HG03469 (cell line): ENCODE measurements around the gene SEMA3F.

Experiments
- ATAC-seq: cut with Tn5 transposase; IDR thresholded peaks from one replicate; pipeline ENCODE4 v1.9.1; 2021; ENCODE audit warnings: mild to moderate bottlenecking, moderate library complexity, moderate number of reproducible peaks; ENCODE audit not compliant: unreplicated experiment

Gene SEMA3F

DNA sequence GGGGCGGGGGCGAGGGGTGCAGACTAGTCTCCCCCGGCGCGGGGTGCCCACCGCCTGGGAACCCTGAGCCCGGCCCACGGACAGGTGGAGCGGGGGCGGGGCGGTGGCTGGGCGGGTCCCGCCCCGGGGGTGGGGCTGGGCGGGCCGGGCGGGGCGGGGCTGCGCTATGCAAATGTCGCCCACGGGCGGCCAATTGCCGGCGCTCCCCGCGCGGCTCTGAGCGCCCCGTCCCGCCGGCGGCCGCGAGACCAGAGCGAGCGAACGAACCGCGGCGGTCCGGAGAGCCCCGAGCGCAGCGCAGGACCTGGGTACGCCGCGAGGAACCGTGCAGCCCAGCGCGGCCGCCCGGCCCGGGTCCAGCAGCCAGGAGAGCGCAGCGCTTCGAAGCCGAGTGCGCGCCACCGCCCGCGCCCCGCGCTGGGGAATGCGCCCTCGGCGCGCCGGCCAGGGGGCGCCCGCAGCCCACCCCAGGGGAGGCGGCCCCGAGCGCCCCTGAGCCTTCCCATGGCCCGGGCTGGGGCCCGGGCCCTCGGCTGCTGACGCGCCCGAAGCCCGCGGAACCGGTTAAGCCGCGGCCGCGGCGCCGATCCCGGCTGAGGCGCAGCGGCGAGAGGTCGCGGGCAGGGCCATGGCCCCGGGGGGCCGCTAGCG lies at the start of gene SEMA3F:
Gene SEMA3F (plus strand): TSS at position 485 of the 651 bp plus-strand sequence. CDS start 4,299 bp downstream, outside the sequence.
- ATAC-seq, result no peak

DNA sequence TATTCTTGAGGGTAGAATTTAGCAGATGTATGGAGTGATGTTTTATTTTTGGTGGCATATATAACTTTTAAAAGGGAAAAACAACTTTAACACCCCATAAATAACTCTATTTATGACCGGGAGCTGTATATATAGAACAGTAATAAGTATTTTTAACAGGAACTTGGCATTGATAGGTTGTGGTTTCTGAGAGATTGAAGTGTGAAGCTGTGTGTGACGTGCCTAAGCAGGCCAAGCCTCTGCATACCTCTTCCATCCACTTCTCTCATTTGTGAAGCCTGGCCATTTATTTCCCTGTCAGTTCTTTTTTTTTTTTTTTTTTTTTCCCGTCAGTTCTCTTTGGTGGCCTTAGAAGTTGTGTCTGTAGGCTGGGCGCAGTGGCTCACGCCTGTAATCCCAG lies 43.4 kb upstream of the SEMA3F start:
- no peak for ATAC-seq

DNA sequence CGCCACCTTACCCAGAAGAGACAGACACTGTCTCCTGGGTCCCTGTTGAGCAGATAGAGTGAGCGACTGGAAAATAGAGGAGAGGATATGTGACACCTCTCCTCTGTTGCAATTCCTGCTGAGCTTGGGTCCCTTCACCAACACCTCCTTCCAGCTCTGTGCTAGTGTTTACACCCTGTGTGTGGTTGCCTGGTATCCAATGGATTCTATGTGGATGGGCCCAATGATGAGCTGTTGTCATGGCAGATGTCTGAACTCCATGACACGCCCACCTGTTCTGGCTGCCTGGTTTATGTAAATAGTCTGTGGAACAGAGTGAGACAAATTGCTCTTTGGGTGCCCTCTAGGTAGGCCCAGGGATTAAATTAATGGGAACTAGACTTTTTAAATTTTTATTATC lies 42.7 kb upstream of the SEMA3F start:
- ATAC-seq, result no peak

DNA sequence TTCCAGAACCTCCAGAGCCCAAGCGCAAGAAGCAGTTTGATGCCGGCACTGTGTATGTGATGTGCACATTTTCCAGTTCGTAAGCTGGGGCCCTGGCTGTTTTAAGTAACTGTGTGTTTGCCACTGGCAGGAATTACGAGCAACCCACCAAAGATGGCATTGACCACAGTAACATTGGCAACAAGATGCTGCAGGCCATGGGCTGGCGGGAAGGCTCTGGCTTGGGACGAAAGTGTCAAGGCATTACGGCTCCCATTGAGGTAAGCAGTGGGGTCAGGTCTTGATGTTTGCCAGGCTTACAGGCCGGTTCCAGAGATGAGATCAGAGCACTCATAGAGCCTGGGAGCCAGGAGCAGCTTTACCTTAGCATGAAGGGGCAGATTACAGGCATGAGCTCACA lies 38.0 kb upstream of the SEMA3F start:
- no peak for ATAC-seq

DNA sequence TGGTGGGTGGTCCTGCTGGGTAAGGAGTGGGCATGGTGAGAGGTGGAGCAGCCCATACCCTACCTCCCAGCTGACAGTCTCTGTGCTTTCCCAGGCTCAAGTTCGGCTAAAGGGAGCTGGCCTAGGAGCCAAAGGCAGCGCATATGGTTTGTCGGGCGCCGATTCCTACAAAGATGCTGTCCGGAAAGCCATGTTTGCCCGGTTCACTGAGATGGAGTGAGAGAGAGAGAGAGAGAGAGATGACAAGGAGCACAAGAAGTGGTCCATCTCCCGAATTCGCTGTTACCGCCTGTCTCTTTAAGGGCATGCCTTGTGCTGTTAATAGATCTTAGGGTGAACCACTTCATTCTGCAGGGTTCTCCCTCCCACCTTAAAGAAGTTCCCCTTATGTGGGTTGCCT lies 36.9 kb upstream of the SEMA3F start:
- ATAC-seq, result no peak

DNA sequence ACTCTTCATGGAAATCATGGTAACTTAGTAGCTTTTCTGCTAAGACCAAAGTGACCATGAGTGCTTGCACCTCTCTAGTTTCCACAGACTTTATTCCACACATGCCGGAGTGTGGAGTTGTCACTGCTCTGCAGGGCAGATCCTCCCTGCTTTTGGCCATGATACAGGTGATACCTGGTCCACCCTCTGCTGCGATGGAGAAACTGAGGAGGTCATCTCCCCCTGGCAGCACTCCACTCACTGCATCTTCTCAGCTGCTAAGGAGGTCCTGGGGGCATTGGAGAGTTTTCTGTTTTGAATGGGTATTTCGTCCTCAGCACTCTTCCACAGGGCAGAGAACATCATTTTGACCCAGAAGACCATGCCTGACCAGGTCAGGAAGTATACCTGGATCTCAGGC lies 35.3 kb upstream of the SEMA3F start:
- no peak for ATAC-seq

DNA sequence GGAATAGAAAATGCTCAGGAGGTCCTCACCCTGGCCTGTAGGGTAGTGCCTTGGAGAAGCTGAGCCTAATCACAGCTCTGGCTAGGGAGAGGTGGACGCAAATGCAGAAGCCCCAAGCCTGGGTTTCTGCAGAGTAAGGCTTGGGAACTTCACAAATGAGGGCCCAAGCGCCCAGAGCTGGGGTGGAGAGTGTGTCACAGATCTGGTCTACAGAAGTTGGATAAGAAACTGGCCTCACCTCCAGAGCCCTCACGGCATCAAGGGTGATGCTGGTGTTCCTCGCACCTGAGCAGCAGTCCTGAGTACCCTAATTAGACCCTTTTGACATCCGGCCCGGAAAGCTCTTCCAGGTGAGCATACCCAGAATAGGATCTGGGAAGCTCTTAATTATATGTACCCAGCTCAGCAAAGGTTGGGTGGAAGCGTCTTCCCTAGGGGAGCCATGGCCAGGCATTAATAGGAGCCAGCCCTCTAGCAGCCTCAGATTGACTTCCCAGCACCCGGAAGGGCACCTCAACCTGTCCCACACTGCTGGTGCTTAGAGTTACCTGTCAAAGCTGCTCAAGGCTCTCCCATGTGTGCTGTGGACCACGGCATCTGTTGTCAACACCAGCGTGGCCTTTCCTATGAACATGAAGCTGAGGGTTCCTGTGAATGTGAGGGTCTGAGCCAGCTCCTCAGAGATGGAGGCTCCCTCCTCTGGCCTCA lies 34.6 kb upstream of the SEMA3F start:
- no peak for ATAC-seq

DNA sequence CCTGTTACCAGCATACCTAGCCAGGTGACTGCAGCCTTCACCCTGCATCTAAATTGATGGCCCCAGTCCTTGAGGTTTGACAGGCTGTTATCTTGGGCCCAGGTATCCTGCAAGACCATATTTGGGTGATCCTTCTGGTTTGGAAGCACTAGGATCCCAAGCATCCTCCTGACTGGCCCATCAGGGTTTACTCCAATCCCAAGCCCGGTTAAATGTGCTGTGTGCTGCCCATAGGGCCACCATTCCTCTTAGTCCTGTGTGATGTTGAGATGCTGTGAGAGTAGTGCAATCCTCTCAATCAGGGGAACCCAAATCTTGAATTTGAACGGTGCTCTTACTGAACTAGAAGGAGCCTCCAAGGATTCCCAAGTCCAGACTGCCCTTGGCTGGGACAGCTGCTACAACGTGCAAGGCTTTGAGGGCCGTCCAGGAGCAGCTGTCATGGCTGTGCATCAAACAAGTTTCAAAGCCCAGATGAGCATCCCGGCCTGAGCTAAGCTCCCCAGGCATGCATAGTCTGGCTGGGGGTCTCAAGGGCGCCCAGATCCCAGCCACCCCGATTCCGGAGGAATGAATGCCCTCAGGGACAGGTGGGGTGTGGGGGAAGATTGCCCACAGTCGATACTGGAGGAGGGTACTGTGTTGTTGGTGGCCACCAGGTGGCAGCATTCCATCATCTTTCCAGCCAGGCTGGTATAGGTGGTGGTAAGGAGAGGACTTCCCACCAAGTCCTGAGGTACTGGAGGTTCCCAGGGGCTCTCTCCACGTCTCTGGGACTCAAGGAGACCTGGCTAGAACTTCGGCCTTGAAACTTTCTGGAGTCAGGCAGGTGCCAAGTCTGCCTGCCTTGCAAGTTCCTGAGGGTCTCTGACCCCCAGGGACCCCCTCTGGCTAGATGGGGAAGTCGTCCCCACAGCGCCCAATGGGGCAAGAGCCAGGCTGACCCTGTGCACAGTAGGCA lies 33.8 kb upstream of the SEMA3F start:
- no peak for ATAC-seq

DNA sequence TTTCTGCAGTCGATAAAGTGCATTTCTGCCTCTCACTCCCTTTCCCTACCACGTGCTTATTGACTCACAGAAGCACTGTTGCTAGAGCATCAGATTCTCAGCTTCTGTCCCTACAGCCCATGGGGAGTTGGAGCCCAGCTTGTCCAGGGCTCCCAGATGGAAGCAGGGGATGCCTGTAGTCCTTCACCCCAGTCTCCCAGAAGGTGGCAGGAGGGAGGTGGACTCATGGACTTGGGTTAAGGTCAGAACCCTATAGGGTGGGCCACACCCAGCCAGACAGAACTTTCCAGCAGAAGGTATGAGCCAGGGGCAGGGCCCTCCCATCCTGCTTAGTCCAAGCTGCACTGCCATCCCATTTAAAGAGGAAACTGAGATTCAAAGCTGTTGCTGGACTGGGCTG lies 33.1 kb upstream of the SEMA3F start:
- no peak for ATAC-seq

DNA sequence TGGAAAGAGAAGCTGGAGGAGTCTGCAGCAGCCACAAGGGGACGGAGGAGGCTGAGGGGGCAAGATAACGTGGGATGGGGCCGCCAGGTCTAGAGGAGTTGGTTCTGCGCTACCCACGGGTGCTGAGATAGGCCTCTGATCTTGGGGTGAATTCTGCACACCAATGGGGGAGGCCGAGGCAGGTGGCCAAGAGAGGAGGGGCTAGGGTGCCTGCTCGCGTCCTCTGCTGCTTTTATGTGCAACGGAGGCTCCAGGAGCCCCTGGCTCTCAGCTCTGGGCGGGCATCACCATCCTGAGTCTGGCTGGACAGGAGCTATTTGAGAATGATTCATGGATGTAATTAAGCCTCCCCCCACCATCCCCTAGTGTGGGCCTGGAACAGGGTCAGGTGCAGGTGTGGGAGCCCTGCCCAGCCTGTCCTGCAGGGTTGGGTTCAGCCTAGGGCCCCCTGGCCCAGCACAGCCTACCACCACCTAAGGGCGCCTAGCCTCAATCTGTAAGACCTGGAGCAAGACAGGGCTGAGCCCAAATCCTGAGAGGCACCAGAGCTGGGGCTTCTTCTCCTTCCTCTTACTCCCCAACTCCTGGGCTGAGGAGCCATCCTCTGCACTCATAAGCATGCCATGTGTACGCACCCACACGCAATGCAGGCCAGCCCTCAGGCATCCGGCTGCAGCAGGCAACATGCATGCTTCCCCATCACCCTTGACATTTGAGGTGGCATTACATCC lies 32.3 kb upstream of the SEMA3F start:
- ATAC-seq, result no peak

DNA sequence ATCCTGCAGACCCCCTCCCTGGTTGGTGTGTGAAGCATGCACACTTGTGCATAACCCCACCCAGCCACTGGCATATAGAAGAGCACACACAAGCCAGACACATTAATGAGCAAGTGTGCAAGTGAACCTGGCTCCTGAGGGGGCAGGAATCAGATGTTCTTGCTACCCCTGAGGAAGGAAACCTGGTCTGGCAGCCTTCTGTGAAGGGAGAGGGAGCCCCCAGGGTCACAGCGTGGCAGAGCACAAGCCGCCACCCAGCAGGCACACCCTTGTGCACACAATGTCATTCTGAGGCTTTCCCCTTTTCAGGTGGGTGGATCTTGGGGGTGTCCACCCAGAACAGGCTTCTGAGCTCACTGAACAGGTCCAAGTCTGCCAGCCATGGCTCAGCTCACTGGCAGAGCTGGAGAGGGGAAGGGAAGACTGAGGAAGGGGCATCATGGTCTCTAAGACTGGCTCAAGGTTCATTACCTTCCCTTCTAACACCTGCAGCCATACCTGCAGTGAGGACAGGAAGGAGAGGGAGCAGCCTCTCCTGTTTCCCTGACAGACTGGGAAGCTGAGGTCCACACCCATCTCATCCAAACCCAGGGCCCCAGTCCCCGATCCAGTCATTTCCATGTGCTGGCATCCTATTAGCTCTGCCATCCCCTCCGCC lies 31.6 kb upstream of the SEMA3F start:
- ATAC-seq, result no peak

DNA sequence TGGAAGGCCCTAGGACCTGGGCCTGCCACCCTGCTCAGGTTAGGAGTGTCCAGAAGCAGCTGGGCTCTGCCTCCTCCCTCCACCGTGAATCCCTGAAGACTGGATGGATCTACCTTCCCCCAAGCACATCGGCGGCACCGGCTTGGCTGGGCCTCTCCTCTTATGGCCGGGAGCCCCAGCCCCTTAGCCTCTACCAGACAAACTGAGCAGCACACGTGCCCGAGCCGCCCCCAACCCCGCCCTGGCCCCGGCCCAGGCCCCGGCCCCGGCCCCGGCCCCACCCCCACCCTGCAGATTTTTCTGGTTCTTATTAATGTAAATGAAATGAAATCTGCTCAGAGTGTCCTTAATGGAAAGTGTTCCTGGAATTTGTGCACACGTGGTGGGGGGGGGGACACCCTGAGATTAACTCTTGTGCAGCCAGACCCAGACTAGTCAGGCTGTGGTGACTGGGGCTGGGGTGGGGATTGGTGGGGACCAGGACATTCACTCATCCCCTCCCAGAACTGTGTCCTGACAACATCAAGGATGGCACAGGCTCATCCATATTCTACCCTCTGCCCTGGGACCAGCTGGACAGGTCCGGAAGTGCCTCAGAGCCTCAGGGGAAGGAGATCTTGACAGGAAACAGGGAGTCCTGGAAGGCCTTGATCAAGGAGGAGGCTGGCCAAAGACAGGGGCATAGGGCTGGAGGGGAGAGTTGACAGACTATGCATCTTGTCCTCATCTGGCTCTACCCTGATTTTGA lies 30.9 kb upstream of the SEMA3F start:
- no peak for ATAC-seq

DNA sequence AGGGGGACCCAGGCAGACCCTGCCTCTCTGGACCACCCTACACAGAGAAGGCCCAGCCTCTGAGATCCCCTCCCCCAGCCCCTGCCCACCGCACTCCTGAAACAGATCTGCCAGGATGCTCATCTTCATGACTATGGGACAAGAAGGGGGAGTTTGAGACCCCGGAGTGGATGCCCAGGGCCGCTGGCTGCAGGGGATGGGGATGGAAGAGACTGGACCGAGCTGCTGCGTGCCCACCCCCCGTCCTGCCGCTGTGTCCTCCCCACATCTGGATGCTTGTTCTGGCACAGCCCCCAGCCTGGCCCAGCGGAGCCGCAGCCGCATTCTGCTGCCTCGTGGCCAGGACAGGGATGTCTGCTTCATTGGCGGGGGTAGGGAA lies 30.3 kb upstream of the SEMA3F start:
- ATAC-seq, result no peak

DNA sequence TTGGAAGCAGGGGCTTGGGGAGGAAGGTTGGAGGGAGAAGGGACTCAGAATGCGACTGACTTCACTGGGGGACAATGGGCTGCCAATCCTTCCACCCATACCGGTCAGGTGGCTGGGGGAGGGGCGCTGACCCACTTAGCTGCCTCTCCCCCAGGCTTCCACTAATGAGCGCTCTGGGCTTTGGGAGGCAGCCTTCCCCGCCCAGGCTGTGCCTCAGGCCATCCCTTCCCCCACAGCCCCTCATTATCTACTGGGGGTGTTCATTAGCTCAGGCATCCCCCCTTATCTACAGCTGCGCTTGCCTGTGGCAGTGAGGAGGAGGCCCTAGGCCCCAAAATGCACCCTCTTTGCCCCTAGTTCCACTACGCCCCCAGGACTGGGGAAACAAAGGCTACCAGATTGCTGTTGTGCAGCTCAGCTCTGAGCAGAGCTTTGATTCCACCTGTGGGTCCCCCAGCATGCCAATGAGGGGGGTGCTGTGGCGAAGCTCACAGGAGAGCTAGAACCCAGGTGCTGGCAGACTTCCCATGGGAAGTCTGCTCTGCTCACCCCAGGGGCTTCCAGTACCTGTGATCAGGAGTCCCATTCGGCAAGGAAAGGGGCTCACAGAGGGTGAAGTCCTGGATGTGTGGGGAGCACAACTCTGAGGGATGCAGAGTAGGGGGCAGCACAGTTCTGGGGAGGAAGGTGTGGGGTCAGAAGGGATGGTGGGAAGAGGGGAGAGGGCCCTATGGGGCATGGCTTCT lies 29.4 kb upstream of the SEMA3F start:
- no peak for ATAC-seq

DNA sequence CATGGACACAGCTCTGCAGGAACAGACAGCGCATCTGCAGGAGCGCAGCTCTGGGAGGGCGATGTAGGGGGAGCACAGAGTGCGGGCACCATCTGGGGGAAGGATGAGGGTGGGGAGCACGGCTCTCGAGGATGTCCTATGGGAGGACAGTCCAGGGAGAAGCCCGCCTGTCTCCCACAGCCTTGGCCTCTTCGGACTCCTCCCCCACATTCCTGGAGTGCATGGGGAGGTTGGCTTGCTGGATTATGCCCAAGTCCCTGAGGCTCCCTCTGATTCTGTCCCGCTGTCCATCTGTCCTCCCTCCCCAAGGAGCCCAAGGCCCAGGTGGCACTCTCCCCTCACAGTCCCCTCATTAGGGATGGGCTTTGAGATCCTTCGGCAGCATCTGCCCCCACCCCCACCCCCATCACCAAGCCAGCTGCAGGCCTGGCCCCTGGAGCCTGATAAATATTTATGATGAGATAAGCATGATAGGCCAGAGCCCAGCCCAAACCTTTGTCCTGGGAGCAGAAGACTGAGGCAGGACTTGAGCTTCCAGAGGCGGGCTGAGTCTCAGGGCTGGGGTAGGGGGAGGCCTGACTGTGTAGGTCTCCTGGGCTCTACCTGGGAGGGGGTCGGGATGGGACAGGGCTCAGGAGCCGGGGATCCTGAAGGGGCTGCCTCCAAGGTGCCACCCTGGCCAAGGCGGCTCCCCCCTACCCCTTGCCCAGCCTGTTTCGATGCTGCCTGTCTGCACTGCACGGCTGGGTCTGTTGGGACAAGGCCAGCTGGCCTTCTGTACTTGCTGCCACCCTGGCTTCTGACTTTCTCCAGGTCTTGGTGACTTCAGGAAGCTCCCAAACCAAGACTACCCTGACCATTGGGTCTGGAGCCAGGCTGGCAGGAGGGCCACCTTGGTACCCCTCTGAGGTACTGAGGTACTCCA lies 28.6 kb upstream of the SEMA3F start:
- no peak for ATAC-seq

DNA sequence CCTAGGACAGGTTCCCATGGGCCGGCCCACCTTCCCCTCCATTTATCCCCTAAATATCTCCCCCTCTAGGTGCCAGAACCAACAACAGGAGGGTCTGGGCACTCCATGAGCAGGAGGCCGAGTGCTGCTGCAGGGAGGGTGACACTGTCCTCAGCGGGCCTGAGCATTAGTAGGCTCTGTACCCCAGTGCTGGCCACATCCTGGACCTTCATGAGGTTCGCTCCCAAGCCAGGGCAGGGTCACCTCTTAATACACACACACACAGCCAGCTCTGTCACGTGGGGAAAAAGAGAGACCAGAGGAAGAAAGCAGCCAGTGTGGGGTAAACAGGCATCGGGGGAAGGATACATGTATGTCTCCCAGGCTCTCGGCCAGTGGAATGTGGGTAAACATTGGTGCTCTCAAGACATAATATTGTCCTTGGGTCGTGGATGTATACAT lies 27.9 kb upstream of the SEMA3F start:
- no peak for ATAC-seq

DNA sequence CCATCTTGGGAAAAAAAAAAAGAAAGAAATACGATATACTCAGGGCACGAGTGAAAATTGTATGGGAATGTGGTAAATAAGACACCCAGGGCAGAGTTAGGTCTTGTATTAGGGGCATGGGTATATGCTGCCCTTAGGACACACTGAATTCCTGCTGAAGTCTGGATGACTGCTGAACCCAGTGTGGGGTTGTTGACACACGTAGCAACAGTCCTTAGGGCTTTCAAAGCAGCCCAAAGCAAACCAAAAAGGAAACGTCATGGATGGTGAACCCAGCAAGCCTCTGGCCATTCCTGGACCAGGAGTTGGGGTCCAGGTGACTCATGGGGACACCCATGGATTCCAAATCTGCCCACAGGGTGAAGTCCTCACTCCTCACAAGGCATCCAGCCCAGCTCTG lies 27.1 kb upstream of the SEMA3F start:
- no peak for ATAC-seq

DNA sequence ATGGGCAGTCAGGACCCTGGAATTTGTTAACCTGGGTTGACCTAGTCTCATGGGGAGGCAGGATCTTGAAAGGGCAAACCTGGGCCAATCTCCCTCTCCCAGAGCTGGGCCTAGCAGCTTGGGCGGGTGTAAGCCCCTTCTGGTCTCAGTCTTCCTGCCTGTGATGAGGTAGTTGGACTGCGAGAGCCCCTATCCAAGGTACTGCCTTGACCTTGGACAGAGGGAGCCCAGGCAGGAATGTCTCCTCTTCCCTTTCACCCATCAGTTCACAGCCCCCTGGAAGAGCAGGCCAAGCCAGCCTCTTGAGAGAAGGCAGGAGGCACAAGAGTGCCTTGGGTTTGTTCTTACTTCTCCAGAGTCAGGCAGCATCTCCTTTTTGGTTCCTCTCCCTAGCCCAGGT lies 24.7 kb upstream of the SEMA3F start:
- ATAC-seq, result no peak
